Neural cell (in vitro differentiated cells): ENCODE measurements around the gene RUFY4. TPM values are rescaled to one million over a fixed set of nuclear protein-coding genes. Genes with fewer than 3 reads are reported as not detected.
"Not testable (repeated sequence)": the region's sequence is repeated elsewhere in the genome, so short reads cannot be mapped to it uniquely, and the experiment has no call there.

Experiments used
- H2AFZ ChIP-seq: fragments of 200-600, 300-800 bp; sonication (generic), shearing (Covaris generic); 2 replicates; pipeline ENCODE4 v1.6.0; 2014; ENCODE audit warnings: low read depth, mild to moderate bottlenecking, antibody characterized with exemption, low read length, moderate library complexity
- H3F3A ChIP-seq: fragments of 200-600 bp; shearing (Covaris generic); 2 replicates; pipeline ENCODE4 v1.6.1; 2016; ENCODE audit warnings: mild to moderate bottlenecking, moderate library complexity, mixed read lengths, antibody characterized with exemption, low read length; ENCODE audit not compliant: insufficient read depth, poor library complexity, severe bottlenecking
- H3K27ac ChIP-seq: fragments of 200-600, 300-800 bp; sonication (generic), shearing (Covaris generic); 2 replicates; pipeline ENCODE4 v1.5.1; 2014; ENCODE audit warnings: mild to moderate bottlenecking, low read length, moderate library complexity
- H3K27me3 ChIP-seq: fragments of 300-800, 200-600 bp; sonication (generic), shearing (Covaris generic); 2 replicates; pipeline ENCODE4 v1.6.0; 2014; ENCODE audit warnings: mild to moderate bottlenecking, low read depth, low read length, moderate library complexity; ENCODE audit not compliant: insufficient read depth
- H3K36me3 ChIP-seq: fragments of 300-800, 200-600 bp; sonication (generic), shearing (Covaris generic); 2 replicates; pipeline ENCODE4 v1.5.1; 2014; ENCODE audit warnings: mild to moderate bottlenecking, antibody characterized with exemption, low read length, moderate library complexity; ENCODE audit not compliant: insufficient read depth
- H3K4me2 ChIP-seq: fragments of 300-800, 200-600 bp; sonication (generic), shearing (Covaris generic); 2 replicates; pipeline ENCODE4 v1.6.0; 2014; ENCODE audit warnings: mild to moderate bottlenecking, low read length
- H3K4me3 ChIP-seq: fragments of 300-800, 200-600 bp; sonication (generic), shearing (Covaris generic); 2 replicates; pipeline ENCODE4 v1.5.1; 2014; ENCODE audit warnings: mild to moderate bottlenecking, low read length, moderate library complexity
- H3K79me2 ChIP-seq: fragments of 200-600 bp; shearing (Covaris generic); replicated peaks from 2 replicates; pipeline ENCODE4 v1.6.0; 2014; ENCODE audit warnings: mild to moderate bottlenecking, low read length, moderate library complexity; ENCODE audit not compliant: insufficient read depth
- H3K9ac ChIP-seq: fragments of 300-800, 200-600 bp; sonication (generic), shearing (Covaris generic); 2 replicates; pipeline ENCODE4 v1.6.1; 2016; ENCODE audit warnings: mild to moderate bottlenecking, low read length, mixed read lengths
- H3K9me2 ChIP-seq: fragments of 200-600 bp; shearing (Covaris generic); 2 replicates; pipeline ENCODE4 v1.6.1; 2016; ENCODE audit warnings: mild to moderate bottlenecking, low read length, mixed read lengths; ENCODE audit not compliant: insufficient read depth
- H3K9me3 ChIP-seq: fragments of 200-600, 300-800 bp; sonication (generic), shearing (Covaris generic); 2 replicates; pipeline ENCODE4 v1.6.1; 2016; ENCODE audit warnings: mild to moderate bottlenecking, mixed run types, low read length, moderate library complexity, mixed read lengths
- H4K20me1 ChIP-seq: fragments of 200-600 bp; shearing (Covaris generic); 2 replicates; pipeline ENCODE4 v1.6.1; 2016; ENCODE audit warnings: mild to moderate bottlenecking, mixed run types; ENCODE audit not compliant: insufficient read depth
- EP300 ChIP-seq: fragments of 450-650 bp; conservative IDR thresholded peaks from 2 replicates; pipeline ENCODE4 v1.6.1; 2014; ENCODE audit warnings: antibody characterized with exemption, mild to moderate bottlenecking, moderate library complexity; ENCODE audit not compliant: poor library complexity, severe bottlenecking
- EZH2 ChIP-seq: fragments of 200-600, 300-800 bp; shearing (Covaris generic), sonication (generic); IDR thresholded peaks from 2 replicates; pipeline ENCODE4 v1.6.1; 2014; ENCODE audit warnings: antibody characterized with exemption, low read length, borderline replicate concordance, mild to moderate bottlenecking; ENCODE audit not compliant: insufficient read depth, poor library complexity, severe bottlenecking
- MXI1 ChIP-seq: fragments of 450-650 bp; conservative IDR thresholded peaks from 2 replicates; pipeline ENCODE4 v1.6.1; 2014; ENCODE audit warnings: antibody characterized with exemption, mild to moderate bottlenecking; ENCODE audit not compliant: poor library complexity, severe bottlenecking
- POLR2AphosphoS5 ChIP-seq: IDR thresholded peaks from 2 replicates; pipeline ENCODE4 v1.6.1; 2012
- RAD21 ChIP-seq: fragments of 450-650 bp; conservative IDR thresholded peaks from 2 replicates; pipeline ENCODE4 v1.6.1; 2014; ENCODE audit warnings: antibody characterized with exemption, mild to moderate bottlenecking, moderate library complexity
- SMC3 ChIP-seq: fragments of 450-650 bp; conservative IDR thresholded peaks from 2 replicates; pipeline ENCODE4 v1.6.1; 2014; ENCODE audit warnings: antibody characterized with exemption, mild to moderate bottlenecking, moderate library complexity; ENCODE audit not compliant: poor library complexity
- TAF1 ChIP-seq: IDR thresholded peaks from 2 replicates; pipeline ENCODE4 v1.6.1; 2012; ENCODE audit warnings: low read depth
- polyA plus RNA-seq: library from polyadenylated mRNA; depleted of rRNA; stranded (reverse); fragments of >200 nt; gene quantifications from 2 replicates; pipeline ENCODE4 v1.2.3, GENCODE V29; 2014
- TF ChIP-seq, protein P1 (sequence below): fragments of 450-650 bp; IDR thresholded peaks from 2 replicates; pipeline ENCODE4 v1.5.1; 2014; ENCODE audit warnings: antibody characterized with exemption, mild to moderate bottlenecking, moderate library complexity; ENCODE audit not compliant: poor library complexity, severe bottlenecking
- TF ChIP-seq, protein P2 (sequence below): IDR thresholded peaks from 2 replicates; pipeline ENCODE4 v1.6.1; 2012; ENCODE audit warnings: borderline replicate concordance

RUFY4 gene
- polyA plus RNA-seq, 1 donor from 2014 or later, result not detected

DNA sequence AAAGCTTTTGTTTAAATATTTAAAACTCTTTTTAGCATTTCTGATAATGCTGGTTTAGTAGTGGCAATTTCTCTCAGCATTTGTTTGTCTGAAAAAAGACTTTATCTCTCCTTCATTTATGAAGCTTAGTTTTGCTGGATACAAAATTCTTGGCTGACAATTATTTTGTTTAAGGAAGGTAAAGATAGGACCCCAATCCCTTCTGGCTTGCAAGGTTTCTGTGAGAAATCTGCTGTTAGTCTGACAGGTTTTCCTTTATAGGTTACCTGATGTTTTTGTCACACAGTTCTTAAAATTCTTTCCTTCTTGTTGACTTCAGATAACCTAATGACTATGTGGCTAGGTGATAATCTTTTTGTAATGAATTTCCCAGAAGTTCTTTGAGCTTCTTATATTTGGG, 53.2 kb downstream of the RUFY4 start:
- not testable (repeated sequence) for H3K9me2 ChIP-seq, H3K9me3 ChIP-seq, H3K27me3 ChIP-seq, H3K27ac ChIP-seq, H3K9ac ChIP-seq, H4K20me1 ChIP-seq, H3F3A ChIP-seq, H2AFZ ChIP-seq, H3K4me2 ChIP-seq, H3K36me3 ChIP-seq, H3K4me3 ChIP-seq, H3K79me2 ChIP-seq

DNA sequence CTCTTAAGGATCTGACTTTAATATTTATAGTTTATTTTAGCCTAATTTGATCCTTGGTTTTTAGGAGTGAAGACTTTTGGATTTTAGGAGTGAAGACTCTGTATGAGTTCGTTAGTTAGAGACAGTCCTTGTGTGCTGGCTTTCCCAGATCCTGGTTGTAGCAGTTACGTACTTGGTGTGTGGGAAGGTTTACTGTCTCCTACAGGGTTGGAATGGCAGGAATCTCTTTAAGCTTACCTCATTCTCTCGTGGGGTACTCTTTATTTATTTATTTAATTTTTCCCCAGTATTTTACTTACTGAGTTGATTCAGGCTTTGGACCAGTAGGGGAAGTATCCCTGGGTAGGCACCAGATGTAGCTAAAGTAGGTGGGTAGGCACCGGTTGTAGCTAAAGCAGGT, 54.9 kb downstream of the RUFY4 start:
- no peaks in the 10 kb centered on the region for H3K9me2 ChIP-seq
- H3K79me2 ChIP-seq, result no peaks in the 10 kb centered on the region
- H3K9me3 ChIP-seq, result no peaks in the 10 kb centered on the region
- H4K20me1 ChIP-seq, result no peaks in the 10 kb centered on the region
- H3K9ac ChIP-seq, result no peak overlapping the region
- H3K27me3 ChIP-seq, result no peaks in the 10 kb centered on the region
- TF ChIP-seq EZH2 (no peak), RAD21 (no peak), MXI1 (no peak), TAF1 (no peak), EP300 (no peak)
- TF ChIP-seq, protein P1, sequence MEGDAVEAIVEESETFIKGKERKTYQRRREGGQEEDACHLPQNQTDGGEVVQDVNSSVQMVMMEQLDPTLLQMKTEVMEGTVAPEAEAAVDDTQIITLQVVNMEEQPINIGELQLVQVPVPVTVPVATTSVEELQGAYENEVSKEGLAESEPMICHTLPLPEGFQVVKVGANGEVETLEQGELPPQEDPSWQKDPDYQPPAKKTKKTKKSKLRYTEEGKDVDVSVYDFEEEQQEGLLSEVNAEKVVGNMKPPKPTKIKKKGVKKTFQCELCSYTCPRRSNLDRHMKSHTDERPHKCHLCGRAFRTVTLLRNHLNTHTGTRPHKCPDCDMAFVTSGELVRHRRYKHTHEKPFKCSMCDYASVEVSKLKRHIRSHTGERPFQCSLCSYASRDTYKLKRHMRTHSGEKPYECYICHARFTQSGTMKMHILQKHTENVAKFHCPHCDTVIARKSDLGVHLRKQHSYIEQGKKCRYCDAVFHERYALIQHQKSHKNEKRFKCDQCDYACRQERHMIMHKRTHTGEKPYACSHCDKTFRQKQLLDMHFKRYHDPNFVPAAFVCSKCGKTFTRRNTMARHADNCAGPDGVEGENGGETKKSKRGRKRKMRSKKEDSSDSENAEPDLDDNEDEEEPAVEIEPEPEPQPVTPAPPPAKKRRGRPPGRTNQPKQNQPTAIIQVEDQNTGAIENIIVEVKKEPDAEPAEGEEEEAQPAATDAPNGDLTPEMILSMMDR, result no peak
- TF ChIP-seq, protein P2, sequence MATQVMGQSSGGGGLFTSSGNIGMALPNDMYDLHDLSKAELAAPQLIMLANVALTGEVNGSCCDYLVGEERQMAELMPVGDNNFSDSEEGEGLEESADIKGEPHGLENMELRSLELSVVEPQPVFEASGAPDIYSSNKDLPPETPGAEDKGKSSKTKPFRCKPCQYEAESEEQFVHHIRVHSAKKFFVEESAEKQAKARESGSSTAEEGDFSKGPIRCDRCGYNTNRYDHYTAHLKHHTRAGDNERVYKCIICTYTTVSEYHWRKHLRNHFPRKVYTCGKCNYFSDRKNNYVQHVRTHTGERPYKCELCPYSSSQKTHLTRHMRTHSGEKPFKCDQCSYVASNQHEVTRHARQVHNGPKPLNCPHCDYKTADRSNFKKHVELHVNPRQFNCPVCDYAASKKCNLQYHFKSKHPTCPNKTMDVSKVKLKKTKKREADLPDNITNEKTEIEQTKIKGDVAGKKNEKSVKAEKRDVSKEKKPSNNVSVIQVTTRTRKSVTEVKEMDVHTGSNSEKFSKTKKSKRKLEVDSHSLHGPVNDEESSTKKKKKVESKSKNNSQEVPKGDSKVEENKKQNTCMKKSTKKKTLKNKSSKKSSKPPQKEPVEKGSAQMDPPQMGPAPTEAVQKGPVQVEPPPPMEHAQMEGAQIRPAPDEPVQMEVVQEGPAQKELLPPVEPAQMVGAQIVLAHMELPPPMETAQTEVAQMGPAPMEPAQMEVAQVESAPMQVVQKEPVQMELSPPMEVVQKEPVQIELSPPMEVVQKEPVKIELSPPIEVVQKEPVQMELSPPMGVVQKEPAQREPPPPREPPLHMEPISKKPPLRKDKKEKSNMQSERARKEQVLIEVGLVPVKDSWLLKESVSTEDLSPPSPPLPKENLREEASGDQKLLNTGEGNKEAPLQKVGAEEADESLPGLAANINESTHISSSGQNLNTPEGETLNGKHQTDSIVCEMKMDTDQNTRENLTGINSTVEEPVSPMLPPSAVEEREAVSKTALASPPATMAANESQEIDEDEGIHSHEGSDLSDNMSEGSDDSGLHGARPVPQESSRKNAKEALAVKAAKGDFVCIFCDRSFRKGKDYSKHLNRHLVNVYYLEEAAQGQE, result no peak
- no peak overlapping the region for H3K4me2 ChIP-seq
- H3K27ac ChIP-seq, result no peak overlapping the region
- H3F3A ChIP-seq, result no peaks in the 10 kb centered on the region
- H3K4me3 ChIP-seq, result no peak overlapping the region
- no peak overlapping the region for H2AFZ ChIP-seq
- no peaks in the 10 kb centered on the region for H3K36me3 ChIP-seq

- Histone ChIP-seq H3K4me2 (no peak overlapping the region), H2AFZ (no peak overlapping the region)
Observed at GRCh38 chr2:218125095-218125494, 56.0 kb downstream of the RUFY4 start.

More at GRCh38 chr2:218125095-218125494, 56.0 kb downstream of the RUFY4 start:
- Histone ChIP-seq H3K27me3 (no peaks in the 10 kb centered on the region), H3K4me3 (no peak overlapping the region), H3K79me2 (no peaks in the 10 kb centered on the region), H3F3A (no peaks in the 10 kb centered on the region), H3K27ac (no peak overlapping the region), H3K9ac (no peak overlapping the region), H3K36me3 (no peaks in the 10 kb centered on the region), H4K20me1 (no peaks in the 10 kb centered on the region), H3K9me3 (no peaks in the 10 kb centered on the region), H3K9me2 (no peaks in the 10 kb centered on the region)
- TF ChIP-seq, protein P2, result no peak
- TF ChIP-seq EP300 (no peak), SMC3 (no peak), RAD21 (no peak), TAF1 (no peak), EZH2 (no peak), MXI1 (no peak), POLR2AphosphoS5 (no peak)
- TF ChIP-seq, protein P1, result no peak
